Skeletal muscle cell (primary cell): ENCODE measurements around the gene CD40LG.
A peak's percentile ranks its signal among the peaks of the same experiment; 100 is the strongest.

Experiments
- DNase-seq: peaks from one replicate; pipeline ENCODE4 v3.0.0-alpha.2; 2010; ENCODE audit warnings: low read depth
- H3K4me3 ChIP-seq: 2 replicates; pipeline ENCODE4 v1.5.1; 2011; ENCODE audit warnings: low read depth, mild to moderate bottlenecking, control low read depth, low read length, moderate library complexity

CD40LG gene

DNA sequence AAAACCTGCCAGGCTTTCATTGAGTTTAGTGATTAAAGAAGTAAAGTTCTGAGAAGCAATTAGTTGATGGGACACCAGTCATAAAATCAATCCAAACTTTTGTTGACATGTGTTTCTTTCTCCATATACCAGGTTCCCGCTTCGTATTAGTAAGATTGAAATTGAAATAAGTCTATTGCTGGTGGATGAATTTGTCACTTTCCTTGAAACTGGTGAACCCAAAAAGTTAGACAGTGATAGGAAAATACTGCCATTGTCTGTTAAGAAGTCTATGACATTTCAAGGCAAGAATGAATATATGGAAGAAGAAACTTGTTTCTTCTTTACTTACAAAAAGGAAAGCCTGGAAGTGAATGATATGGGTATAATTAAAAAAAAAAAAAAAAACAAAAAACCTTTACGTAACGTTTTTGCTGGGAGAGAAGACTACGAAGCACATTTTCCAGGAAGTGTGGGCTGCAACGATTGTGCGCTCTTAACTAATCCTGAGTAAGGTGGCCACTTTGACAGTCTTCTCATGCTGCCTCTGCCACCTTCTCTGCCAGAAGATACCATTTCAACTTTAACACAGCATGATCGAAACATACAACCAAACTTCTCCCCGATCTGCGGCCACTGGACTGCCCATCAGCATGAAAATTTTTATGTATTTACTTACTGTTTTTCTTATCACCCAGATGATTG is at the start of gene CD40LG:
Gene CD40LG (plus strand): TSS at position 482 of the 684 bp plus-strand sequence. CDS start 91 bp downstream, at position 573.
- no peak within 1 kb of the TSS for H3K4me3 ChIP-seq
- no peak for DNase-seq

DNA sequence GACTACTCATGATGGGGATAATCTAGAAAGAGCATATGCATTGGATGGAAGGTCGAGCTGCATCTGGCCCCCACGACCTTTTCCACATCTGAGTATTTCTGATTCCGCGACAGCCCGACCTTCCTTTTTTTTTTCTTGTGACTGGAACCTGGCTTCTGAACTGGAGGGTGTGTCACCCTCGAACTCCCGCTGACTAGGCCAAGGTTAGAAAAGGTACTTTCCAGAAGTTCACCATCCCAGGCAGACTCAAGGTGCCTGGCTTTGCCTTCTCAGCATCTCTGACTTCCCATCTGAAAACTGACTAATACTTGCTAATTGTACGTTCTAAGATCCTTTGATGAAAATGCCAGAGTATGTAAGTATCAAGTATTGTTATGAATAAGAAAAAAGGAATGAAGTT is 49.3 kb upstream of the CD40LG start:
- no peak overlapping the region for H3K4me3 ChIP-seq
- DNase-seq = no peak

- DNase-seq = no peak
- no peak overlapping the region for H3K4me3 ChIP-seq
These were observed 47.9 kb upstream of the CD40LG start for GRCh38 chrX:136600059-136600458.

DNA sequence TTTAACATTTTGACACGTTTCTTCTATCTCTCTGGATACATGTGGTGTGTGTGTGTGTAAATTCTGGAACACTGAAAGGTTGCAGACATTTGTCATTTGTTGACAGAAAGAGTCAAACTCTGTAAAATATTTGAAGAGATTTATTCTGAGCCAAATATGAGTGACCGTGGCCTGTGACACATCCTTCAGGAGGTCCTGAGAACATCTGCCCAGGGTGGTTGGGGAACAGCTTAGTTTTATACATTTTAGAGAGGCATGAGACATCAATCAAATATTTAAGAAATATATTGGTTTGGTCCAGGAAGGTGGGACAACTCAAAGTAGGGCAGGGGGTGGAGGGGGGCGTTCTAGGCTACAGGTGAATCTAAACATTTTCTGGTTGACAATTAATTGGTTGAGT is 40.7 kb upstream of the CD40LG start:
- H3K4me3 ChIP-seq = no peak overlapping the region
- no peak for DNase-seq

DNA sequence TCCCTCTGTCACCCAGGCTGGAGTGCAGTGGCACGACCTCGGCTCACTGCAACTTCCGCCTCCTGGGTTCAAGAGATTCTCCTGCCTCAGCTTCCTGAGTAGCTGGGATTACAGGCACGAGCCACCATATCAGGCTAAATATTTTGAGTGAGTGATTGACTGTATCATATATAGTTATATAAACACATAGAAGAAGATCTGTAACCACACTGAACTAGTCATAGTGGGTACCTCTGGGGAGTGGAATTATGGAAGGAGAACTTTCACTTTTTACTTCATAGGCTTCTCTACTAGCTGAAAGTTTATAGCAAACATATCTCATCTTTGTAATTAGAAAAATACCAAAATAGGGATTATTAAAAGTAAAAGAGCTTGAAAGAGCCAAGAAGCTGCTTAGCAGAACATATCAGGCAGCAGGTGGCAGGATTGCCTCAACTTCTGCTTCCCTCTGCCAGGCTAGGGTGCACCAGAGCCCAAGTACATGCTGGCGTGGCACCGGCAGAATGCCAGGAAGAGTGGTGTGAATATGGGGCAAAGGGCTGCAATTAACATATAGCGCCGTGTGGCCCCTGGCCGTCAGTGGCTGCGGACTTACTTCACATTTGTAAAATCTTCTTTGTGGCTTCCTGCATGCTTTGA is 39.5 kb upstream of the CD40LG start:
- no peak for DNase-seq
- H3K4me3 ChIP-seq = no peak overlapping the region

GRCh38 chrX:136616987-136617685 is 30.8 kb upstream of the CD40LG start:
- DNase-seq = no peak
- no peak overlapping the region for H3K4me3 ChIP-seq

DNA sequence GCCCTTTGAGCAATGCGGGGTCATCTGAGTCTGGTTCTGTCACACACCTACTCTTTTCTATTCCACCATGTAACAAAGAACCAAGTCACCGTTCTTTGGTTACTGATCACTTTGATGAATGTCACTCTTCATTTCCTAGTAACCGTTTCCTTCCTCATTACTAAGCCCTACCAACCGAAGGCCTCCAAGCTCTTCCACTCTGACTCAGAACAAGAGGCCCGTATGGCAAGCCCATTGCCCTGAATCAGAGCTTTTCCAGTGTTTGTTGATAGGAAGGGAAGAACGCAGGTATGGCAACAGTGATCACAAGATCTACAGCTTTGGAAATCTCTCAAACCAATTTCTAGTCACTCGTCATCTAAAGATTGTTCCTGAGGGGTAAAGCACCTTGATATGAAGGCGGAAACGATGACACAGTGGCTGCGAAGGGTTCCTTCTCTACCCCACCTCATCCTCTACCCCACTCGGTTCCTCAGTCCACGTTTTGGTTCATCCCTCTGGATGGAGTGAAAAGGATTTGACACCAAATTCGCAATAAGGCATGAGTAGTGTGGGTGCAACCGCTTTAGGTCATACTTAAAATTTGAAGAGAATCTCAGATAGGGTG is 28.0 kb upstream of the CD40LG start:
- no peak overlapping the region for H3K4me3 ChIP-seq
- DNase-seq = no peak

DNA sequence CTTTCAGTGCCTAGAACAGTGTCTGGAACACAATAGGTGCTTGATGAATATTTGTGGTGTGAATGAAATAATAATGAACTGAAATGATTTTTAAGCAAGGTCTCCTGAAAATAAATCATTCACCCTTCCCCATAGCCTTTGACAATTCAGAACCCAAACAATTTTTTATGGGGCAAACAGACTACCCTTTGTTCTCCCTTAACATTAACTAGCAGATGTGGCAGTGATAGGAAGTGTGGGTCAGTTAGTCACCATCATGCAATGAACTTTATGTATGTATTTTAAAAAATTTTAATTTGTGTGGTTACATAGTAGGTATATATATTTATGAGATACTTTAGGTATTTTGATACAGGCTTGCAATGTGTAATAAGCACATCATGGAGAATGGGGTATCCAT is 27.2 kb upstream of the CD40LG start:
- H3K4me3 ChIP-seq = no peak overlapping the region

GRCh38 chrX:136622568-136622967 is 25.4 kb upstream of the CD40LG start:
- H3K4me3 ChIP-seq = no peak overlapping the region
- no peak for DNase-seq

More for the DNA sequence above, 27.2 kb upstream of the CD40LG start:
- no peak for DNase-seq

- DNase-seq = no peak
- no peak overlapping the region for H3K4me3 ChIP-seq
These were observed 24.6 kb upstream of the CD40LG start for GRCh38 chrX:136623396-136623795.

DNA sequence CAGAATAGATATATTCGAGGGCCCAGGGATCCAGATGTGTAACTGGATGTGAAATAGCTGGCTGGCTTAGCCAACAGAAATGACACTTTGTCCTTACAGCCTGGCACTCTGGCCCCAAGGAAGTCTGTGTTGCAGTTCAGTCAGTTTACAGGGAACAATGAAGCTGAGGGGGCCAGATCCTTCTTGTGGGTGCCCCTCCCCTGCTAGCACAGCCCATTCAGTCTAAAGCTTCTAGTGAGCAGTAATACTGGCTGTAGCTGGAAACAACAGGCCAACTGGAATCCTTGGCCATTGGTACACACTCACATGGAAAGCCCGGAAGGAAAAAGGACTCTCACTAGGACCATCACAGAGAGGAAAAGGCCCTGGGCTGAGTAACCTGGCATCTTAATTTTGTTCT is 22.7 kb upstream of the CD40LG start:
- no peak for DNase-seq
- no peak overlapping the region for H3K4me3 ChIP-seq

DNA sequence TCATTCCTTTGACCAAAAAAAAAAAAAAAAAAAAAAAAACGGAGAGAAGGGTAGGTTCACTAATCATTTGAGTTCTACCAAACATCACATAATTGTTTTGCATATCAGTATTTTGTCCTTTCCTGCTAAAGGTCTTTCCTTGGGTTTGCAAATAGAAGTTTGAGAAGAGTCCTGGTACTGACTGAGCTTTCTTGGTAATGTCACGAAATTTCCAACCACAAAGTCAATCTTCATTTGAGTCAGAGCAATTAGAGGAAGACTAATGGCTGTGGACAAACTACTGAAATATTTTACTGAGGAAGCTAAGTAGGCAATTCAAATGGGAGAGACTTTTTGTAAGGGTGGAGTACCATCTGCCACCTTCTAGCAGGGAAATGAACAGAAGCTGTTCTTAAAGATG is 21.7 kb upstream of the CD40LG start:
- DNase-seq = no peak
- no peak overlapping the region for H3K4me3 ChIP-seq

DNA sequence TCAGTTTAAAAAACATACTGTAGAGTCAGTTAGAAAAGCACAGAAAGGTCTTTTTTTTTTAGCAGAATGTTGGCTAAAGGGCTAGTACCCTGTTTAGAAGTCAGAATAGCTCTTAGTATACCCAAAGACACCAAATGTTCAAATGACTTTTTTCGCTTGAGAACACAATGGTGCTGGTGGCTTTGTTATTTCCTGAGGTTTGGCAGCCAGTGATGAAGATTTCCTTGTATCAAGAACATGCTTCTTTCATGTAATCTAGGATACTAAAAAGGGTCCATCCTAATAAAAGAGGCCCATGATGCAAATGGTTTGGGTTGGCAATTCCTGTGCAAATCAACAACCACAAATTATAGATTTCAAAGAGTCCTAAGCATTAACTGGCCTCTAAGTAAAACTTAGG is 21.1 kb upstream of the CD40LG start:
- no peak overlapping the region for H3K4me3 ChIP-seq
- DNase-seq = no peak

- no peak overlapping the region for H3K4me3 ChIP-seq
- DNase-seq = no peak
These were observed 20.5 kb upstream of the CD40LG start for GRCh38 chrX:136627409-136627808.

GRCh38 chrX:136629084-136629750 is 18.7 kb upstream of the CD40LG start:
- no peak for DNase-seq
- no peak overlapping the region for H3K4me3 ChIP-seq

DNA sequence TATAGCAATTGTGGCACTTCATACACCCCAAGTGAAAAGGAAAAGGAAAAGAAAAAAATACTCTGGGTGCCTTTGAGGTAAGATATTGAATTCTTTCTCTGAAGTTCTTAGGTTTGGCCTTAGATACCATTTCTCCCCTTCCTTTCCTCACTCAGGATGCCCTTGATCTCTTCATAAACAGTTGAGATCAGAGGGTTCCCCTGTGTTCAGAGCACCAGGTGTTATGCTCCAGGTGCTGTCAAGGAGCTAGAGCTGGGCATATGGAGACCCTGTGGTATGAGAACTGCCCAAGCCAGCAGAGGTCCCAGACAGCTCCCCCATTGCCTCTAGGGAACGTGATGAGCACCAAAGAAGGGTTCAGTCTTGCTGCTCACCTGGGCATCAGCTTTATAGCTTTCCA is 17.1 kb upstream of the CD40LG start:
- DNase-seq = no peak
- no peak overlapping the region for H3K4me3 ChIP-seq

DNA sequence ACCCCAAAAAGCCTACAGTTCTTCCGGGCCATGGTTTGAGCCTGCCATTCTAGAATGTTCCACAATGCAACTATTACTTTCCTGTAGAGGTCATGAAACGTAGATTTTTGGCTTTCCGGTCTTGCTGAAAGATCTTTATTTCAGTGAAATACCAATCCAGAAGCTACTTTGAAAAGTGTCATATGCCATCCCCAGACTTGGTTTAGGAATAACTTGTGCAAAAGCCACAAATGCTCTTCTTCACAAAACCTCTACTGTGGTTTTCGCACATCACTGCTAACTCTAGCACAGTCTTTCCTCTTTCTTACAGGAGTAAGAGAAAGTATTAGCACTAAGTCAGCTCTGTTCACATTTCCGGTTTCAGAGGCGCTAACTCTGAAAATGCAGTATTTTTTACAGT is 12.7 kb upstream of the CD40LG start:
- H3K4me3 ChIP-seq = no peak overlapping the region
- DNase-seq = no peak

DNA sequence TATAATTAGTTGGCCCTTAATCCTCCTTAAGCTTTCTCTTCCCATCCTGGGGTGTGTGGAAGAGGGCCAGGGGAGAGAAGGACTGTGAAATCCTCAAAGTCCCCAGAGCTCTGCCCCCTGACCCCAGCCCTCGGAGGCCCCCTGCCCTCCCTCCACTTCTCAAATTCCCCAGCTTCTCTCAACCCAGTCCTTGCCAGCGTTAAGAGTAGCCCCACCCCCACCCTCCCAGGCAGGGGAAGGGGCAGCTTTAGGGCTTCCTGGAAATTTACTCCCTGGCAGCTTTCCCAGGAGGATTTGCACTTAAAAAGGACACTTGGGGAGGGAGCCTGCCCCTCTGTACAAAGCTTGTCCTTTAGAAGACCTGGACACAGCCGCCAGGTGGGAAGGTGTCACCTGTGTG is 11.8 kb upstream of the CD40LG start:
- no peak for DNase-seq
- H3K4me3 ChIP-seq = no peak overlapping the region

DNA sequence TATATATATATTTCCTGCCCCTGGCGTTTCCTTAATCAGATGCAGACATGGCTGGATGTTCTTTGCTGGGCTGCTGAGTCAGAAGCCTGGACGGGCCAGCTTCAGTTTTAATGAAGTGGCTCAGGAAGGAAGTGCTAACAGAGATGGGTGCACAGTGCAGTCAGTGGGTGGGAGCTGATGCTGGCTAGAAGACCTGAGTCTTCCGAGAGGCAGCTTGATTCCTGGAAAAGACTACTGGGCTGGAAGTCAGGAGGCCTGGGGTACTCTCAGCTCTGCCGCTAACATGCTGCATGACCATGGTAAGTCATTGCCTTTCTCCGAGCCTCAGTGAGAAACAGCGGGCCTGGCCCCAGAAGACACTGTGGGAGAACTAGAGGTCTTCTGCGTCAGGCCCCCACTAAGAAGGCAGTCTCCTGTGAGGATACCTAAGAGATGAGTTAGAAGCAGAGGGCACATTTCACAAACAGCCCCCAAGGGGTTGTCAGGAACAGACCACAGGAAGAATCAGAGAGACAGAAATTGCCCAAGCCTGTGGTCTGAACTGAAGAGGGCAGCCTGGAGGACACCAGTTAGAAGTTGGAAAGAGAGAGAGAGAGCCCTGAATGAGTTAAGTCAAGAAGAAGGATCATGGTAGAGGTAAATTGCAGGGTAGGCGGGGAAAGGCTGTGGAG is 8.3 kb upstream of the CD40LG start:
- H3K4me3 ChIP-seq = no peak overlapping the region
- DNase-seq = peak; percentile 6
